ENCODE data around the gene MRPL1.

DNA sequence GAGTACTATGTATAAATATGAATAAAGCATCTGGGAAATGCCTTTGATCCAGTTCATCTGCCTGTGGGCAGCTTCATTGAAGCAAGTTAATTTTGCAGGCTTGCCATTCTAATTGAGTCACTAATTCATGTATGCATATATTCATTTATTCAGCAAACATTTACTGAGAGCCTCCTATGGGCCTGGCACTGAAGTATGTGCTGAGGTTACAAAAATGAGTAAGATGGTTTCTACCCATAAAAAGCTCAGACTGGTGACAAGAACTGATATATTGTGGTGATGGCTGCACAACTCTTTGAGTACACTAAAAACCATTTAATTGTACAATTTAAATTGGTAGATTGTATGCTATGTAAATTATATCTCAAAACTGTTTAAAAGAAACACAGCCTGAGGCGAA, 1.1 kb upstream of the MRPL1 start:
- TF ChIP-seq, protein P1, sequence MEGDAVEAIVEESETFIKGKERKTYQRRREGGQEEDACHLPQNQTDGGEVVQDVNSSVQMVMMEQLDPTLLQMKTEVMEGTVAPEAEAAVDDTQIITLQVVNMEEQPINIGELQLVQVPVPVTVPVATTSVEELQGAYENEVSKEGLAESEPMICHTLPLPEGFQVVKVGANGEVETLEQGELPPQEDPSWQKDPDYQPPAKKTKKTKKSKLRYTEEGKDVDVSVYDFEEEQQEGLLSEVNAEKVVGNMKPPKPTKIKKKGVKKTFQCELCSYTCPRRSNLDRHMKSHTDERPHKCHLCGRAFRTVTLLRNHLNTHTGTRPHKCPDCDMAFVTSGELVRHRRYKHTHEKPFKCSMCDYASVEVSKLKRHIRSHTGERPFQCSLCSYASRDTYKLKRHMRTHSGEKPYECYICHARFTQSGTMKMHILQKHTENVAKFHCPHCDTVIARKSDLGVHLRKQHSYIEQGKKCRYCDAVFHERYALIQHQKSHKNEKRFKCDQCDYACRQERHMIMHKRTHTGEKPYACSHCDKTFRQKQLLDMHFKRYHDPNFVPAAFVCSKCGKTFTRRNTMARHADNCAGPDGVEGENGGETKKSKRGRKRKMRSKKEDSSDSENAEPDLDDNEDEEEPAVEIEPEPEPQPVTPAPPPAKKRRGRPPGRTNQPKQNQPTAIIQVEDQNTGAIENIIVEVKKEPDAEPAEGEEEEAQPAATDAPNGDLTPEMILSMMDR (conservative IDR thresholded peaks at IDR 0.05; ENCODE audit: low read length) = no peak
- no peak for TF ChIP-seq EZH2phosphoT487 (IDR thresholded peaks at IDR 0.05; ENCODE audit: borderline replicate concordance)
